ENCODE results near the gene SLC30A3.

The SLC30A3 gene

DNA sequence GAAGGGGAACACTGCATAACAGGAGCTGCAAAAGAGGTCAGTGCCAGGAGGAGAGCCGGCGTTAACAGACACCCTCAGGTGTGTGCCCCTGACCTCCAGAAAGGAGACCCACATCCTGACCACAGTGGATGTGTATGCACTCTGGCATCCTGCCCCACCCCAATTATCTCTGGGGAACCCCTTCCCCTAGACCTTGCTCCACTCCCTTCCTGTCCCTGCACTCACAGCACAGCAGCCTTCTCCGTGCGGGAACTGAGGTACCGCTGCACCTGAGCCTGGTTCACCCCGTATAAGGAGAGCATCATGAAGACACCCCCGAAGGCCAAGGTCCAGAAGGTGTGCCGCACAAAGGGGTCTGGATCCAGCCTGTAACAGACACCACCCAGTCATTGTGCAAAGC is 58.3 kb downstream of the SLC30A3 start:
- FAIRE-seq (no peak), DNase-seq (ENCODE audit: insufficient read length, low spot score) (peak; percentile 7)
- TF ChIP-seq, protein P1, sequence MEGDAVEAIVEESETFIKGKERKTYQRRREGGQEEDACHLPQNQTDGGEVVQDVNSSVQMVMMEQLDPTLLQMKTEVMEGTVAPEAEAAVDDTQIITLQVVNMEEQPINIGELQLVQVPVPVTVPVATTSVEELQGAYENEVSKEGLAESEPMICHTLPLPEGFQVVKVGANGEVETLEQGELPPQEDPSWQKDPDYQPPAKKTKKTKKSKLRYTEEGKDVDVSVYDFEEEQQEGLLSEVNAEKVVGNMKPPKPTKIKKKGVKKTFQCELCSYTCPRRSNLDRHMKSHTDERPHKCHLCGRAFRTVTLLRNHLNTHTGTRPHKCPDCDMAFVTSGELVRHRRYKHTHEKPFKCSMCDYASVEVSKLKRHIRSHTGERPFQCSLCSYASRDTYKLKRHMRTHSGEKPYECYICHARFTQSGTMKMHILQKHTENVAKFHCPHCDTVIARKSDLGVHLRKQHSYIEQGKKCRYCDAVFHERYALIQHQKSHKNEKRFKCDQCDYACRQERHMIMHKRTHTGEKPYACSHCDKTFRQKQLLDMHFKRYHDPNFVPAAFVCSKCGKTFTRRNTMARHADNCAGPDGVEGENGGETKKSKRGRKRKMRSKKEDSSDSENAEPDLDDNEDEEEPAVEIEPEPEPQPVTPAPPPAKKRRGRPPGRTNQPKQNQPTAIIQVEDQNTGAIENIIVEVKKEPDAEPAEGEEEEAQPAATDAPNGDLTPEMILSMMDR (IDR thresholded peaks at IDR 0.05; ENCODE audit: insufficient read depth, missing control alignments): no peak

- TF ChIP-seq, protein P1 (IDR thresholded peaks at IDR 0.05; ENCODE audit: insufficient read depth, missing control alignments): no peak
- FAIRE-seq (no peak), DNase-seq (ENCODE audit: insufficient read length, low spot score) (no peak)
Observed at GRCh38 chr2:27203741-27204140, 59.1 kb downstream of the SLC30A3 start.
